Astrocyte (in vitro differentiated cells and primary cell): ENCODE measurements around the gene ALKBH2.

ENCODE experiments used
- EZH2 ChIP-seq: IDR thresholded peaks from 2 replicates; pipeline ENCODE4 v1.6.1; 2012; ENCODE audit warnings: mild to moderate bottlenecking, low read length, inconsistent platforms; ENCODE audit not compliant: insufficient read depth
- TF ChIP-seq, protein P1 (sequence below): IDR thresholded peaks from 2 replicates; pipeline ENCODE4 v1.5.1; 2011; ENCODE audit warnings: low read depth, mild to moderate bottlenecking, inconsistent platforms, low read length, moderate library complexity; ENCODE audit not compliant: insufficient read depth

DNA sequence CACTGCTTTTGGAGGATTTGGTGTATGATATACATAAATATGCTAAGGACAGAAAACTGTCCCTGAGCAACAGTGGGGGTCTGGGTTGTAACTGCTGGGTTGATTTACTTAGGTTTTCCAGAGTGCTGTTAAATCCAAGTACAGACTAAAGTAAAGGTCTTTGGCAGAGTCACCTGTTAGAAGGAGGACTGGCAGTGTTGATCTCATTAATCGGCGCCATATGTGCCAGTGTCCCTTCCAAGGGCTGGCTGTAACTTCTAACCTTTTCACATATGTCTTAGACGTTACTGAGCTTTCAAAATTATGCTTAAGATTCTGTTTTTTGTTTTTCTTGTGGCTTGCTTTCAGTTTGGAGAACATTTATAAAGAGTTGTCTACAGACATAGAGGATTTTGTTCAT, 9.2 kb upstream of the ALKBH2 start:
- TF ChIP-seq, protein P1, sequence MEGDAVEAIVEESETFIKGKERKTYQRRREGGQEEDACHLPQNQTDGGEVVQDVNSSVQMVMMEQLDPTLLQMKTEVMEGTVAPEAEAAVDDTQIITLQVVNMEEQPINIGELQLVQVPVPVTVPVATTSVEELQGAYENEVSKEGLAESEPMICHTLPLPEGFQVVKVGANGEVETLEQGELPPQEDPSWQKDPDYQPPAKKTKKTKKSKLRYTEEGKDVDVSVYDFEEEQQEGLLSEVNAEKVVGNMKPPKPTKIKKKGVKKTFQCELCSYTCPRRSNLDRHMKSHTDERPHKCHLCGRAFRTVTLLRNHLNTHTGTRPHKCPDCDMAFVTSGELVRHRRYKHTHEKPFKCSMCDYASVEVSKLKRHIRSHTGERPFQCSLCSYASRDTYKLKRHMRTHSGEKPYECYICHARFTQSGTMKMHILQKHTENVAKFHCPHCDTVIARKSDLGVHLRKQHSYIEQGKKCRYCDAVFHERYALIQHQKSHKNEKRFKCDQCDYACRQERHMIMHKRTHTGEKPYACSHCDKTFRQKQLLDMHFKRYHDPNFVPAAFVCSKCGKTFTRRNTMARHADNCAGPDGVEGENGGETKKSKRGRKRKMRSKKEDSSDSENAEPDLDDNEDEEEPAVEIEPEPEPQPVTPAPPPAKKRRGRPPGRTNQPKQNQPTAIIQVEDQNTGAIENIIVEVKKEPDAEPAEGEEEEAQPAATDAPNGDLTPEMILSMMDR = no peak
- no peak for TF ChIP-seq EZH2
